ENCODE measurements around the gene SLC22A23.

DNA sequence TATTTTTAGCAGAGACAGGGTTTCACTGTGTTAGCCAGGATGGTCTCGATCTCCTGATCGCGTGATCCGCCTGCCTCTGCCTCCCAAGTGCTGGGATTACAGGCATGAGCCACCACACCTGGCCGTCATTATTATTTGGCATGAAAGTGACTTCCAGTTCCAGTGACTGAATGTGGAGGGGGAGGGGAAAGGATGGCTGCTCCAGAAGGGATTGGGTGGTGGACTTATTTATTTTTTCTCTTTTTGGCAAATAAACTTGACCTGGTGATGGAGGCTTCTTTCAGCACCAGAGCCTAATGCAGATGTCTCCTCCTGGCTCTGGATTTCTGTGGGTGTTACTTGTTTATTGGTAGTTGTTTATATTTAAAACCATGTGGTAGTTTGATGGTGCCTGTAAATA is 16.9 kb upstream of the SLC22A23 start:
- TF ChIP-seq POLR2AphosphoS5 (IDR thresholded peaks at IDR 0.05) = no peak
- TF ChIP-seq CTCF (IDR thresholded peaks at IDR 0.05) = no peak

All from gastroesophageal sphincter (tissue), 3 donors.